Measurements from ENCODE around the gene SHISA9. TPM values are rescaled to one million over a fixed set of nuclear protein-coding genes. Genes with fewer than 3 reads are reported as not detected.

Gene SHISA9
- total RNA-seq, 4 donors from 2014 or later, result not detected

DNA sequence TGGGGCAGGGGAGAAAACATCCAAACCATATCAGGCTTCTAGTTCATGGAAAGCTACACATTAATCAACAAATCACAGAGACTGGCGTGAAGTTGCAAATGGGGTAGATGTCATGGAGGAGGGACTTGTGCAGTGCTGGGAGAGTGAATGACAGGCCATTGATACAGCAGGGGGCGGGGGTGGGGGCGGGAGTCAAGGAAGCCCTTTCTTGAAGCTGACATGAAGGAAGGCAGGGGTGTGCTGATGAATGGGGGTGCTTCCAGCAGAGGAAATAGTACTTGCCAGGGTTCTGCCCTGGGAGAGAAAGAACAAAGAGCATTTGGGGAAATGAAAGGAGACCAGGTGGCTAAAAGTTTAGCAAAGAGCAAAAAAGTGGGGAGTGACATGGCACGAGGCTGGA lies 269.9 kb downstream of the SHISA9 start:
- H3K36me3 ChIP-seq, result no peaks in the 10 kb centered on the region
- H3K9me3 ChIP-seq, result no peaks in the 10 kb centered on the region
- ATAC-seq (no peak), DNase-seq (no peak)
- no peak overlapping the region for H3K27ac ChIP-seq
- in situ Hi-C loops (cut with MboI; ENCODE audit: low sequenced_read_pairs in 4 of 4) (no loop called here), intact Hi-C loops (cut with DNase I; ENCODE audit: low total_unique reads) (no loop called here)
- no peak for TF ChIP-seq POLR2A (IDR thresholded peaks at IDR 0.05)
- TF ChIP-seq, protein P1, sequence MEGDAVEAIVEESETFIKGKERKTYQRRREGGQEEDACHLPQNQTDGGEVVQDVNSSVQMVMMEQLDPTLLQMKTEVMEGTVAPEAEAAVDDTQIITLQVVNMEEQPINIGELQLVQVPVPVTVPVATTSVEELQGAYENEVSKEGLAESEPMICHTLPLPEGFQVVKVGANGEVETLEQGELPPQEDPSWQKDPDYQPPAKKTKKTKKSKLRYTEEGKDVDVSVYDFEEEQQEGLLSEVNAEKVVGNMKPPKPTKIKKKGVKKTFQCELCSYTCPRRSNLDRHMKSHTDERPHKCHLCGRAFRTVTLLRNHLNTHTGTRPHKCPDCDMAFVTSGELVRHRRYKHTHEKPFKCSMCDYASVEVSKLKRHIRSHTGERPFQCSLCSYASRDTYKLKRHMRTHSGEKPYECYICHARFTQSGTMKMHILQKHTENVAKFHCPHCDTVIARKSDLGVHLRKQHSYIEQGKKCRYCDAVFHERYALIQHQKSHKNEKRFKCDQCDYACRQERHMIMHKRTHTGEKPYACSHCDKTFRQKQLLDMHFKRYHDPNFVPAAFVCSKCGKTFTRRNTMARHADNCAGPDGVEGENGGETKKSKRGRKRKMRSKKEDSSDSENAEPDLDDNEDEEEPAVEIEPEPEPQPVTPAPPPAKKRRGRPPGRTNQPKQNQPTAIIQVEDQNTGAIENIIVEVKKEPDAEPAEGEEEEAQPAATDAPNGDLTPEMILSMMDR (IDR thresholded peaks at IDR 0.05 in 4 of 5, conservative IDR thresholded peaks at IDR 0.05 in 1 of 5), result no peak
- no peaks in the 10 kb centered on the region for H3K27me3 ChIP-seq
- no peaks in the 10 kb centered on the region for H3K4me1 ChIP-seq
- H3K4me3 ChIP-seq, result no peak overlapping the region

- intact Hi-C loops (cut with DNase I; ENCODE audit: low total_unique reads) (no loop called here), in situ Hi-C loops (cut with MboI; ENCODE audit: low sequenced_read_pairs in 4 of 4) (no loop called here)
- Histone ChIP-seq H3K4me3 (no peak overlapping the region), H3K36me3 (no peaks in the 10 kb centered on the region), H3K27ac (no peak overlapping the region), H3K9me3 (no peaks in the 10 kb centered on the region), H3K27me3 (no peaks in the 10 kb centered on the region), H3K4me1 (no peaks in the 10 kb centered on the region)
- ATAC-seq (no peak), DNase-seq (no peak)
- TF ChIP-seq, protein P1 (IDR thresholded peaks at IDR 0.05 in 4 of 5, conservative IDR thresholded peaks at IDR 0.05 in 1 of 5), result no peak
- no peak for TF ChIP-seq POLR2A (IDR thresholded peaks at IDR 0.05)
These were observed 275.3 kb downstream of the SHISA9 start for GRCh38 chr16:13176711-13177110.

GRCh38 chr16:13178318-13178717 lies 276.9 kb downstream of the SHISA9 start:
- no peak for DNase-seq
- in situ Hi-C loops (cut with MboI; ENCODE audit: low sequenced_read_pairs in 4 of 4), result no loop called here
- TF ChIP-seq, protein P1 (IDR thresholded peaks at IDR 0.05 in 4 of 5, conservative IDR thresholded peaks at IDR 0.05 in 1 of 5), result no peak
- no peak for TF ChIP-seq POLR2A (IDR thresholded peaks at IDR 0.05)

GRCh38 chr16:13181432-13181831 lies 280.0 kb downstream of the SHISA9 start:
- Histone ChIP-seq H3K9me3 (no peaks in the 10 kb centered on the region), H3K4me3 (no peak overlapping the region), H3K27me3 (no peaks in the 10 kb centered on the region), H3K36me3 (no peaks in the 10 kb centered on the region), H3K27ac (no peak overlapping the region), H3K4me1 (no peaks in the 10 kb centered on the region)
- no peak for ATAC-seq
- in situ Hi-C loops (cut with MboI; ENCODE audit: low sequenced_read_pairs in 4 of 4) (no loop called here), intact Hi-C loops (cut with DNase I; ENCODE audit: low total_unique reads) (no loop called here)
- TF ChIP-seq, protein P1 (IDR thresholded peaks at IDR 0.05 in 4 of 5, conservative IDR thresholded peaks at IDR 0.05 in 1 of 5), result no peak
- no peak for TF ChIP-seq POLR2A (IDR thresholded peaks at IDR 0.05)
- DNase-seq, result no peak

More at GRCh38 chr16:13178318-13178717, 276.9 kb downstream of the SHISA9 start:
- H3K36me3 ChIP-seq, result no peaks in the 10 kb centered on the region
- no peak overlapping the region for H3K27ac ChIP-seq
- no peak for ATAC-seq
- H3K4me3 ChIP-seq, result no peak overlapping the region
- H3K9me3 ChIP-seq, result no peaks in the 10 kb centered on the region
- no peaks in the 10 kb centered on the region for H3K27me3 ChIP-seq
- intact Hi-C loops (cut with DNase I; ENCODE audit: low total_unique reads), result no loop called here
- H3K4me1 ChIP-seq, result no peaks in the 10 kb centered on the region

GRCh38 chr16:13186813-13187212 lies 285.4 kb downstream of the SHISA9 start:
- in situ Hi-C loops (cut with MboI; ENCODE audit: low sequenced_read_pairs in 4 of 4), result no loop called here
- Histone ChIP-seq H3K4me1 (no peaks in the 10 kb centered on the region), H3K4me3 (no peak overlapping the region), H3K36me3 (no peaks in the 10 kb centered on the region), H3K27me3 (no peaks in the 10 kb centered on the region), H3K27ac (no peak overlapping the region), H3K9me3 (no peaks in the 10 kb centered on the region)
- ATAC-seq (no peak), DNase-seq (no peak)
- intact Hi-C loops (cut with DNase I; ENCODE audit: low total_unique reads), result no loop called here
- TF ChIP-seq, protein P1 (IDR thresholded peaks at IDR 0.05 in 4 of 5, conservative IDR thresholded peaks at IDR 0.05 in 1 of 5), result no peak
- TF ChIP-seq POLR2A (IDR thresholded peaks at IDR 0.05), result no peak
